DND-41 (cell line): ENCODE measurements around the gene PBLD.

Experiments
- ATAC-seq: fragments of 200-7000 bp; cut with Tn5 transposase; 3 replicates; pipeline ENCODE4 v1.9.1; 2021; ENCODE audit warnings: low read depth; ENCODE audit not compliant: insufficient read depth
- DNase-seq: peaks from one replicate; pipeline ENCODE4 v3.0.0-alpha.2; 2020
- H2AFZ ChIP-seq: 2 replicates; pipeline ENCODE4 v1.6.0; 2012; ENCODE audit warnings: low read depth, low read length
- H3K27ac ChIP-seq: 2 replicates; pipeline ENCODE4 v1.5.1; 2012; ENCODE audit warnings: low read length, inconsistent platforms
- H3K27me3 ChIP-seq: fragments of 200-600 bp; sonication (generic); 2 replicates; pipeline ENCODE4 v1.6.0; 2012; ENCODE audit warnings: low read length, mild to moderate bottlenecking, inconsistent platforms; ENCODE audit not compliant: insufficient read depth, poor library complexity
- H3K36me3 ChIP-seq: 2 replicates; pipeline ENCODE4 v1.5.1; 2012; ENCODE audit warnings: low read length, inconsistent platforms; ENCODE audit not compliant: insufficient read depth
- H3K4me1 ChIP-seq: 2 replicates; pipeline ENCODE4 v1.5.1; 2012; ENCODE audit warnings: mild to moderate bottlenecking, low read length; ENCODE audit not compliant: insufficient read depth
- H3K4me2 ChIP-seq: 2 replicates; pipeline ENCODE4 v1.6.0; 2012; ENCODE audit warnings: mild to moderate bottlenecking, moderate library complexity, low read length, inconsistent platforms; ENCODE audit not compliant: insufficient read depth
- H3K4me3 ChIP-seq, 2 experiments: fragments of 200-600 bp in 1 of 2; shearing (Covaris generic) in 1 of 2; 2 replicates each; pipeline ENCODE4 v1.5.1; 2012 to 2016; ENCODE audit warnings: inconsistent platforms in 2 of 2, low read length in 2 of 2, mild to moderate bottlenecking in 2 of 2, low read depth in 1 of 2, moderate library complexity in 1 of 2
- H3K79me2 ChIP-seq: 2 replicates; pipeline ENCODE4 v1.6.0; 2012; ENCODE audit warnings: low read length, inconsistent platforms; ENCODE audit not compliant: insufficient read depth
- H3K9ac ChIP-seq: 2 replicates; pipeline ENCODE4 v1.6.0; 2012; ENCODE audit warnings: low read depth, mild to moderate bottlenecking, inconsistent platforms, low read length, moderate library complexity
- H3K9me3 ChIP-seq: 2 replicates; pipeline ENCODE4 v1.5.1; 2012; ENCODE audit warnings: low read length, moderate library complexity, mild to moderate bottlenecking, inconsistent platforms; ENCODE audit not compliant: insufficient read depth, severe bottlenecking
- H4K20me1 ChIP-seq: 2 replicates; pipeline ENCODE4 v1.6.0; 2012; ENCODE audit warnings: low read length; ENCODE audit not compliant: insufficient read depth
- CTCF ChIP-seq: IDR thresholded peaks from 2 replicates; pipeline ENCODE4 v1.5.1; 2012; ENCODE audit warnings: borderline replicate concordance, low read length, moderate library complexity, mild to moderate bottlenecking; ENCODE audit not compliant: poor library complexity, severe bottlenecking; ENCODE audit errors: extremely low read depth
- EZH2 ChIP-seq: IDR thresholded peaks from 3 replicates; pipeline ENCODE4 v1.6.1; 2012; ENCODE audit warnings: borderline replicate concordance, low read depth, mild to moderate bottlenecking, moderate library complexity, low read length, inconsistent platforms; ENCODE audit not compliant: severe bottlenecking

Gene PBLD

GRCh38 chr10:68303849-68304412 is 28.8 kb downstream of the PBLD start:
- Histone ChIP-seq H3K27me3 (no peaks in the 10 kb centered on the region), H3K9ac (no peak overlapping the region), H3K9me3 (no peaks in the 10 kb centered on the region), H3K36me3 (no peaks in the 10 kb centered on the region), H3K27ac (no peak overlapping the region), H3K4me2 (no peak overlapping the region), H4K20me1 (no peaks in the 10 kb centered on the region), H2AFZ (no peak overlapping the region), H3K4me1 (no peaks in the 10 kb centered on the region), H3K4me3 (no peak overlapping the region), H3K79me2 (no peaks in the 10 kb centered on the region)
- ATAC-seq (no peak), DNase-seq (no peak)
- TF ChIP-seq EZH2 (no peak), CTCF (no peak)

- no peak overlapping the region for H3K27ac ChIP-seq
- H3K4me3 ChIP-seq = no peak overlapping the region
- H4K20me1 ChIP-seq = no peaks in the 10 kb centered on the region
- TF ChIP-seq CTCF (no peak), EZH2 (no peak)
- no peaks in the 10 kb centered on the region for H3K4me1 ChIP-seq
- H3K27me3 ChIP-seq = no peaks in the 10 kb centered on the region
- no peak for ATAC-seq
- H2AFZ ChIP-seq = no peak overlapping the region
- no peak for DNase-seq
- H3K4me2 ChIP-seq = no peak overlapping the region
- H3K9me3 ChIP-seq = no peaks in the 10 kb centered on the region
- no peak overlapping the region for H3K9ac ChIP-seq
- H3K36me3 ChIP-seq = no peaks in the 10 kb centered on the region
- no peaks in the 10 kb centered on the region for H3K79me2 ChIP-seq
These were observed 29.9 kb downstream of the PBLD start for GRCh38 chr10:68302871-68303270.

- H3K9me3 ChIP-seq = no peaks in the 10 kb centered on the region
- H3K4me2 ChIP-seq = no peak overlapping the region
- no peak for DNase-seq
- H3K27me3 ChIP-seq = no peaks in the 10 kb centered on the region
- TF ChIP-seq EZH2 = no peak
- no peak for TF ChIP-seq CTCF
- H3K4me1 ChIP-seq = no peaks in the 10 kb centered on the region
- H3K4me3 ChIP-seq = no peak overlapping the region
- no peak overlapping the region for H3K27ac ChIP-seq
- no peak overlapping the region for H2AFZ ChIP-seq
- H3K36me3 ChIP-seq = no peaks in the 10 kb centered on the region
- no peaks in the 10 kb centered on the region for H3K79me2 ChIP-seq
- 0 out of 3 replicates have a peak, but pooled peaks have one; percentile 24 for ATAC-seq
- no peaks in the 10 kb centered on the region for H4K20me1 ChIP-seq
- no peak overlapping the region for H3K9ac ChIP-seq
These were observed 30.3 kb downstream of the PBLD start for GRCh38 chr10:68302503-68302823.

GRCh38 chr10:68301790-68302502 is 30.8 kb downstream of the PBLD start:
- DNase-seq = no peak
- Histone ChIP-seq H3K36me3 (no peaks in the 10 kb centered on the region), H3K27me3 (no peaks in the 10 kb centered on the region), H3K4me1 (no peaks in the 10 kb centered on the region), H3K79me2 (no peaks in the 10 kb centered on the region), H3K4me2 (no peak overlapping the region), H3K27ac (no peak overlapping the region), H3K9me3 (no peaks in the 10 kb centered on the region), H4K20me1 (no peaks in the 10 kb centered on the region), H3K4me3 (no peak overlapping the region), H2AFZ (no peak overlapping the region), H3K9ac (no peak overlapping the region)
- ATAC-seq = peak; percentile 71
- no peak for TF ChIP-seq EZH2
- peak; percentile 69 for TF ChIP-seq CTCF
